ENCODE data around the gene NFE2L1. TPM values are rescaled to one million over a fixed set of nuclear protein-coding genes. Genes with fewer than 3 reads are reported as not detected.

Gene NFE2L1
- total and polyA plus RNA-seq, 2 of the 8 experiments (the other 6 are each of a cell fraction or from before 2014, with no cell fraction given) = 140 to 143 TPM

DNA sequence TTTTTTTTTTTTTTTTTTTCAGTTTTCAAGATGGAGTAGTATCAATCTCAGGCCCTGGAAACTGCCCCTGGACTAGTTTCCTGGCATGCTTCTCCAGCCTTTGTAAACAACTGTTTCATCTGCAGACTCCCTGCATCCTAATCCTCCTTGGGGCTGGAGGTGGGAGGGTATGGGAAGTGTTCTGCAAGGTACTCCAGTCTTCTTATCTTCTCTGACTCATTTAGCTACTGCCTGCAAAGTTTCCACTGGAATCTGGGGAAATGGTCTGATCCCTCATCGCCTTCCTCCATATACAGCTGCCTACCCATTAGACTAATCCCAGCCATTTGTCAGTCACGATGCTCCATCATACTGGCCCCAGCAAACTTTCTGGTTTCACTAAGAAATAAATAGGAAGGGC is 32.0 kb upstream of the NFE2L1 start:
- Histone ChIP-seq H3K9me3 (ENCODE audit: insufficient read depth in 2 of 2, low read depth in 1 of 2, low read length in 1 of 2) (no peaks in the 10 kb centered on the region), H3K4me1 (replicated peaks in 1 of 4; ENCODE audit: control insufficient read depth in 3 of 4, insufficient read depth in 4 of 4, low read length in 3 of 4) (peaks cover 4 to 14% (median 9%) of the 10 kb centered on the region in 4 experiments), H3K4ac (replicated peaks; ENCODE audit: insufficient read length, low read depth, low read length) (no peak overlapping the region), H4K5ac (ENCODE audit: insufficient read length, low read depth, low read length) (no peak overlapping the region), H3K27ac (ENCODE audit: low read depth, low read length) (no peak overlapping the region), H3K79me1 (ENCODE audit: low read depth, low read length) (no peaks in the 10 kb centered on the region), H2AFZ (ENCODE audit: low read length) (no peak overlapping the region), H3K79me2 (ENCODE audit: control insufficient read depth in 1 of 2, insufficient read depth in 2 of 2, low read length in 2 of 2) (no peaks in the 10 kb centered on the region), H3K4me3 (ENCODE audit: extremely low read depth in 1 of 4, insufficient read depth in 2 of 4, low read depth in 3 of 4, low read length in 4 of 4) (no peak overlapping the region), H3K18ac (ENCODE audit: extremely low read depth, low read length) (no peak overlapping the region; the same call in 1 of the 2 replicates), H3K14ac (ENCODE audit: insufficient read length) (no peak overlapping the region), H3K56ac (replicated peaks; ENCODE audit: insufficient read length, low read depth, low read length) (no peak overlapping the region), H4K8ac (ENCODE audit: extremely low read depth, insufficient read depth, low read length) (no peak overlapping the region), H2BK120ac (replicated peaks; ENCODE audit: low read depth, low read length) (no peak overlapping the region), H2BK12ac (ENCODE audit: low read depth, low read length) (no peak overlapping the region), H3K23me2 (ENCODE audit: low read depth, low read length) (peaks cover 8% of the 10 kb centered on the region), H3K36me3 (ENCODE audit: control insufficient read depth in 2 of 4, insufficient read depth in 4 of 4, low read length in 3 of 4) (no peaks in the 10 kb centered on the region), H3K4me2 (ENCODE audit: insufficient read depth in 1 of 2, low read depth in 2 of 2, low read length in 2 of 2) (no peak overlapping the region), H4K20me1 (replicated peaks in 1 of 2; ENCODE audit: control insufficient read depth in 1 of 2, insufficient read depth in 2 of 2, low read length in 2 of 2) (no peaks in the 10 kb centered on the region), H3K9ac (replicated peaks in 1 of 4; ENCODE audit: extremely low read depth in 1 of 4, low read depth in 3 of 4, low read length in 3 of 4) (no peak overlapping the region), H3K23ac (ENCODE audit: insufficient read length) (no peak overlapping the region), H2BK20ac (ENCODE audit: low read length) (no peak overlapping the region), H2BK15ac (ENCODE audit: low read length) (no peak overlapping the region), H2AK5ac (ENCODE audit: low read depth, low read length) (no peak overlapping the region), H4K91ac (replicated peaks; ENCODE audit: insufficient read length, low read length) (no peak overlapping the region), H2BK5ac (ENCODE audit: low read depth, low read length) (no peak overlapping the region), H3K27me3 (replicated peaks in 1 of 4; ENCODE audit: control insufficient read depth in 3 of 4, extremely low read depth in 1 of 4, insufficient read depth in 3 of 4, low read length in 3 of 4) (peaks cover 0 to 13% (median 8%) of the 10 kb centered on the region in 4 experiments; a peak in 6 of 7 replicates)
- ChIA-PET CTCF (ENCODE audit: partially characterized antibody) (interaction anchor here (0.8 to 27.8 kb wide), 8 partner anchors 11 to 173 kb away, joined by 3 to 698 read pairs (median 26); partner anchors contain the start of genes CDK5RAP3, PNPO and PRR15L), POLR2A (ENCODE audit: partially characterized antibody) (interaction anchor here (0.6 to 3.2 kb wide), 3 partner anchors 29 to 1053 kb away, joined by 3 to 12 read pairs (median 3); partner anchors contain the start of gene CDK5RAP3)
- WGBS, 2 experiments (ENCODE audit: extremely low coverage in 1 of 2, insufficient coverage in 1 of 2, insufficient read length in 1 of 2, insufficient replicate concordance in 2 of 2, low coverage in 1 of 2, low lambda C conversion rate in 2 of 2, missing lambda C conversion rate in 1 of 2) = 85% methylated on average over 2 of the region's 2 CpGs; no CpG with 5 or more reads in 1 of the 2 experiments
- TF ChIP-seq KDM1A (IDR thresholded peaks at IDR 0.05; ENCODE audit: borderline replicate concordance, low read length) = no peak
- no peak for TF ChIP-seq CTBP2 (IDR thresholded peaks at IDR 0.05; ENCODE audit: borderline replicate concordance, insufficient read depth, insufficient read length, low read length)
- TF ChIP-seq, protein P1, sequence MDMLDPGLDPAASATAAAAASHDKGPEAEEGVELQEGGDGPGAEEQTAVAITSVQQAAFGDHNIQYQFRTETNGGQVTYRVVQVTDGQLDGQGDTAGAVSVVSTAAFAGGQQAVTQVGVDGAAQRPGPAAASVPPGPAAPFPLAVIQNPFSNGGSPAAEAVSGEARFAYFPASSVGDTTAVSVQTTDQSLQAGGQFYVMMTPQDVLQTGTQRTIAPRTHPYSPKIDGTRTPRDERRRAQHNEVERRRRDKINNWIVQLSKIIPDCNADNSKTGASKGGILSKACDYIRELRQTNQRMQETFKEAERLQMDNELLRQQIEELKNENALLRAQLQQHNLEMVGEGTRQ (IDR thresholded peaks at IDR 0.05; ENCODE audit: low read length) = no peak
- TF ChIP-seq POU5F1 (IDR thresholded peaks at IDR 0.05; ENCODE audit: low read depth, low read length) = no peak
- DNase-seq (ENCODE audit: low read depth in 1 of 2, low spot score in 2 of 2) = no peak
- no peak for FAIRE-seq

Data from H1 (cell line).